Gastrocnemius medialis (tissue), 4 donors: ENCODE data around the gene RABGAP1L. TPM values are rescaled to one million over a fixed set of nuclear protein-coding genes. Genes with fewer than 3 reads are reported as not detected.

Experiments used
- ATAC-seq, 2 donors: fragments of 150-250 bp; one replicate each; pipeline ENCODE4 v1.9.1; 2016
- DNase-seq, 2 donors: peaks; one replicate each; pipeline ENCODE4 v3.0.0-alpha.2; 2019
- H3K27ac ChIP-seq, 4 donors: fragments of 200-600 bp; sonication (generic); 1 replicate in 1 of 4; 2 replicates in 3 of 4; pipeline ENCODE4 v1.5.1; 2016 to 2018; ENCODE audit warnings: mild to moderate bottlenecking in 2 of 4, moderate library complexity in 1 of 4
- H3K27me3 ChIP-seq, 3 donors: fragments of 200-600 bp; sonication (generic) in 2 of 3; 1 replicate in 1 of 3; 2 replicates in 2 of 3; pipeline versions ENCODE4 v1.5.1 to v1.6.0; 2016 to 2019; ENCODE audit warnings: mild to moderate bottlenecking in 1 of 3, moderate library complexity in 1 of 3
- H3K36me3 ChIP-seq, 2 donors: fragments of 200-600 bp; sonication (generic) in 1 of 2; one replicate each; pipeline ENCODE4 v1.5.1; 2017 to 2018
- H3K4me1 ChIP-seq, 2 donors: fragments of 200-600 bp; sonication (generic) in 1 of 2; one replicate each; pipeline ENCODE4 v1.5.1; 2016 to 2017; ENCODE audit warnings: mild to moderate bottlenecking in 2 of 2
- H3K4me3 ChIP-seq, 4 donors: fragments of 200-600 bp; sonication (generic) in 3 of 4; 1 replicate in 1 of 4; 2 replicates in 3 of 4; pipeline ENCODE4 v1.5.1; 2016 to 2019; ENCODE audit warnings: mild to moderate bottlenecking in 2 of 4
- H3K9me3 ChIP-seq, 3 donors: fragments of 200-600 bp; sonication (generic) in 2 of 3; 1 replicate in 1 of 3; 2 replicates in 2 of 3; pipeline ENCODE4 v1.5.1; 2016 to 2019
- CTCF ChIP-seq, 5 experiments: fragments of 450-650 bp in 3 of 5; fragments of 200-600 bp in 2 of 5; sonication (generic) in 2 of 5; IDR thresholded peaks in 4 of 5; conservative IDR thresholded peaks in 1 of 5; 1 replicate in 4 of 5; 2 replicates in 1 of 5; pipeline ENCODE4 v1.5.1; 2016 to 2019; ENCODE audit warnings: antibody characterized with exemption in 5 of 5, mild to moderate bottlenecking in 3 of 5, moderate library complexity in 3 of 5
- POLR2A ChIP-seq, 2 donors: fragments of 450-650 bp; IDR thresholded peaks; one replicate each; pipeline ENCODE4 v1.6.1; 2017; ENCODE audit warnings: antibody characterized with exemption in 2 of 2, mild to moderate bottlenecking in 2 of 2, moderate library complexity in 2 of 2
- in situ Hi-C, 4 donors: fragments of 200-750 bp; cut with MboI; loops; one replicate each; pipeline versions ENCODE4 v1.15.0 to v1.8.0; 2017; ENCODE audit warnings: low sequenced_read_pairs in 4 of 4
- intact Hi-C: fragments of 100-400 bp; cut with DNase I; formaldehyde crosslinking; loops from one replicate; pipeline ENCODE4 v1.15.1; 2023; ENCODE audit warnings: low total_unique reads
- total RNA-seq, 4 donors: library from RNA; depleted of rRNA; stranded (reverse); fragments of >200 nt; gene quantifications; one replicate each; pipeline versions ENCODE4 v1.1.0 to v1.2.3, GENCODE V29; 2016

The RABGAP1L gene
- total RNA-seq, 4 donors from 2014 or later = 8.8 to 22.2 (median 14.9) TPM

GRCh38 chr1:174743654-174744561 lies 584.6 kb downstream of the RABGAP1L start:
- ATAC-seq = peak in 1 of 2 donors; percentile 30
- H3K4me1 ChIP-seq = no peaks in the 10 kb centered on the region
- H3K36me3 ChIP-seq = no peaks in the 10 kb centered on the region
- peak in 4 of 5 experiments; percentile 15 to 66 (median 48) for TF ChIP-seq CTCF (IDR thresholded peaks at IDR 0.05 in 4 of 5, conservative IDR thresholded peaks at IDR 0.05 in 1 of 5)
- no peak for TF ChIP-seq POLR2A (IDR thresholded peaks at IDR 0.05)
- H3K9me3 ChIP-seq = no peaks in the 10 kb centered on the region
- H3K27ac ChIP-seq = no peak overlapping the region
- intact Hi-C loops = loop anchor here (5.0 to 10.0 kb wide), 2 partner anchors 487 to 1999 kb away; no protein-coding TSS in a partner anchor
- in situ Hi-C loops = loop anchor here in 3 of 4 donors (10.0 to 25.0 kb wide), 2 partner anchors 482 to 489 kb away; no protein-coding TSS in a partner anchor
- H3K27me3 ChIP-seq = no peaks in the 10 kb centered on the region
- H3K4me3 ChIP-seq = no peak overlapping the region
- DNase-seq = no peak

DNA sequence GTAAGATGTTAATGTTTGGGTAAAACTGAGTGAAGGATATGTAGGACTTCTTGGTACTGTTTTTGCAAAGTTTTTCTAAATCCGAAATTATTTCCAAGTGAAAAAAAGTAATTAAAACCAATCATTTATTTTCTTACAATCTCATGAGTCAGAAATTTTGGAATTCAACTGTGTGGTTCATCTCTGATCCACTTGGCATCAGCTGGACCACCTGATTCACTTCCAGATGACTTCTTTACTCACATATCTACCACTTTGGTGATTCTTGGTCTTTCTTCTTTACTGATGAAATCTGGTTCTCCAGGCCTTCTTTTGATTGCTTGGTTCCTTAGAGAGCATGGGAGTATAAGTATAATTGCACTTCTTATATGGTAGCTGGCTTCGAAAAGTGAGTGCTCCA lies 585.6 kb downstream of the RABGAP1L start:
- intact Hi-C loops = loop anchor here (5.0 to 10.0 kb wide), 2 partner anchors 488 to 2000 kb away; no protein-coding TSS in a partner anchor
- DNase-seq (no peak), ATAC-seq (no peak)
- Histone ChIP-seq H3K27ac (no peak overlapping the region), H3K27me3 (no peaks in the 10 kb centered on the region), H3K4me1 (no peaks in the 10 kb centered on the region), H3K9me3 (no peaks in the 10 kb centered on the region), H3K4me3 (no peak overlapping the region), H3K36me3 (no peaks in the 10 kb centered on the region)
- in situ Hi-C loops = loop anchor here in 3 of 4 donors (10.0 to 25.0 kb wide), 2 partner anchors 483 to 490 kb away; no protein-coding TSS in a partner anchor
- TF ChIP-seq CTCF (IDR thresholded peaks at IDR 0.05 in 4 of 5, conservative IDR thresholded peaks at IDR 0.05 in 1 of 5) (no peak), POLR2A (IDR thresholded peaks at IDR 0.05) (no peak)

DNA sequence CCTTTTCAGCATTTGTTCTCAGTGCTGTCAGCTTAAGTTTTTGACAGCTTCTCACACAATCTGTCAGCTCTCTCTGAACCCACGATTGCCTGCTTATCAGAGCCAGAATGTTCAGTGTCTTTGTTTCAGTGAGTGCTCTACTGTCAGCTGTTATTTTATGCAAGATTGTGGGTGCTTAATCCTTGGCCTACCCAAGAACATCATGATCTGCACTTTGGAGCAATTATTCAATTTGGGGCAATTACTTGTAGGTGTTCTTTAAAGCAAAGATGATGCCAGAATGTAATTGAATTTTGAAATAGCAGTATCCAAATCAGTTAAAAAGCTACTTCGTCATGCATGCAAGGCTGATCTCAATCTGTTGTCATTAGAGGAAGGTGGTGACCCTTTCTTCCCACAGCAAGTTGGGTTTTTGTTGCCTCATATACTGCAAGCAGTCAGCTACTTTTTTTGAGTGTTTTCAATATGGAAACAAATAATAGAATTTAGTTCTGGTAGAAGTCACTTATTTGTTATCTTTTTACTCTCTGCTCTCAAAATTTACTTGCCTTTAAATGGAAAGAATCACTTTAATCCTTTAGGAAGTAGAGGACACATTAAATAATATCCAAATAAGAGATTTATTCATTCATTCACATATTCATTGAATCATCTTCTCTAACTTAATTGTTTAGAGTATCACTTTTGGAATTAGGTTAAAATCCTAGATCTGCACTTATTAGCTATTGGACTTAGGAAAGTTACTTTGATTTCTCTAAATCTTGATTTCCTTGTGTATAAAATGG lies 586.9 kb downstream of the RABGAP1L start:
- intact Hi-C loops = loop anchor here (10.0 kb wide), 1 partner anchor 2001 kb away; no protein-coding TSS in a partner anchor

More for the DNA sequence above, 586.9 kb downstream of the RABGAP1L start:
- H3K27ac ChIP-seq = no peak overlapping the region
- ATAC-seq (no peak), DNase-seq (no peak)
- no peak overlapping the region for H3K4me3 ChIP-seq
- in situ Hi-C loops = loop anchor here in 3 of 4 donors (10.0 to 25.0 kb wide), 2 partner anchors 484 to 491 kb away; no protein-coding TSS in a partner anchor
- TF ChIP-seq POLR2A (IDR thresholded peaks at IDR 0.05) = no peak
- no peak for TF ChIP-seq CTCF (IDR thresholded peaks at IDR 0.05 in 4 of 5, conservative IDR thresholded peaks at IDR 0.05 in 1 of 5)
- H3K36me3 ChIP-seq = no peaks in the 10 kb centered on the region
- no peaks in the 10 kb centered on the region for H3K9me3 ChIP-seq
- H3K27me3 ChIP-seq = no peaks in the 10 kb centered on the region
- no peaks in the 10 kb centered on the region for H3K4me1 ChIP-seq
